AG04449 (cell line): ENCODE results near the gene ABI3.

ENCODE experiments used
- CTCF ChIA-PET: fragments of 350-600 bp; formaldehyde crosslinking; extraction: SDS; loops from one replicate; lab custom pipeline; 2021; ENCODE audit warnings: antibody characterized with exemption; lab: Yijun Ruan, JAX
- POLR2A ChIA-PET: fragments of 400-600, 350-600 bp; formaldehyde crosslinking; extraction: SDS; loops from one replicate; lab custom pipeline; 2020; ENCODE audit warnings: antibody characterized with exemption, inconsistent platforms; lab: Yijun Ruan, JAX
- DNase-seq: peaks from one replicate; pipeline ENCODE4 v3.0.0-alpha.2; 2010; ENCODE audit warnings: low read depth, low spot score
- H3K4me3 ChIP-seq: 2 replicates; pipeline ENCODE4 v1.5.1; 2011; ENCODE audit warnings: low read depth, mild to moderate bottlenecking, control low read depth, low read length
- CTCF ChIP-seq: IDR thresholded peaks from one replicate; pipeline ENCODE4 v1.5.1; 2011; ENCODE audit warnings: mild to moderate bottlenecking, moderate library complexity, low read length, control low read depth, inconsistent platforms; ENCODE audit not compliant: insufficient read depth; ENCODE audit errors: missing control alignments

Gene ABI3

GRCh38 chr17:49223168-49223516 lies 12.6 kb downstream of the ABI3 start:
- CTCF ChIA-PET: interaction anchor here (1.0 to 2.5 kb wide), 9 partner anchors 7 to 42 kb away, joined by 3 to 19 read pairs (median 7); partner anchors contain the start of gene PHOSPHO1
- no peak overlapping the region for H3K4me3 ChIP-seq

DNA sequence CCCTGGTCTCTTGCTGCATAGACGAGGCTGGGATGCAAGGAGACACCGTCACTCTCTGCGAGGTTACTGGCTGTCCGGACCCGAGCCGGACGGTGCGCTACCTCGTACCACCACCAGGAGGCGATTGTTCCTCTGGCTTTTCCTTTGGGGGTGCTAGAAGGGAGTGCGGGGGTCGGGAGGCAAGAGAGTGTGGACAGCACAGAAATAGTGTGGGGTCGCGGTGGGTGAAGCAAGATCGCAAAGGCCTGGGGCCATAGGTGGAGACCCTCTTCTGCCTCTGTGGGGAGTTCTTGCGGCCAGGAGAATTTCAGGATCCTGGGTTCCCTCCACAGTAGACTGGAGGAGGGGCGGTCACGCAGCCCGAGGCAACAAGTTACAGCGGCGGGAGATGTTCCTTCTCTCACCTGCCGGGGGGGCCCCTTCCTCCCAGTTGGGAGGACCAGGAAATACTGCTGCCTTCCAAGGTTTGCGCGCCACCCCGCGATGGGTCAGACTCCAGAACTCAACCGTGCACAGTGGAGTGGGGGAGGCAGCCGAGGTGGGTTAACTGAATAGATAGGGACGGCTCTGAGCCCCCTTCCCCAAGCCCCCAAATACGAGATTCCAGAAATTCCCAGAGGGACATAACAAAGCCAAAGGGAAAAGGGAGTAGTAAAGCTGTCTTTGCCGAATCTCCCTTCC lies 13.2 kb downstream of the ABI3 start:
- CTCF ChIA-PET: interaction anchor here (0.7 to 8.9 kb wide), 13 partner anchors 12 to 334 kb away, joined by 3 to 165 read pairs (median 4); partner anchors contain the start of genes ABI3 and GNGT2
- no peak overlapping the region for H3K4me3 ChIP-seq
- no peak for DNase-seq
- POLR2A ChIA-PET: no interaction called here
- peak; percentile 90 for TF ChIP-seq CTCF

More at GRCh38 chr17:49223168-49223516, 12.6 kb downstream of the ABI3 start:
- POLR2A ChIA-PET: no interaction called here
- DNase-seq: no peak
- TF ChIP-seq CTCF: no peak

- H3K4me3 ChIP-seq: no peak overlapping the region
- ChIA-PET POLR2A (no interaction called here), CTCF (interaction anchor here (0.7 to 8.9 kb wide), 12 partner anchors 12 to 333 kb away, joined by 3 to 165 read pairs (median 4); partner anchors contain the start of genes ABI3 and GNGT2)
- TF ChIP-seq CTCF: no peak
- DNase-seq: no peak
Observed at GRCh38 chr17:49224198-49224996, 13.9 kb downstream of the ABI3 start.

DNA sequence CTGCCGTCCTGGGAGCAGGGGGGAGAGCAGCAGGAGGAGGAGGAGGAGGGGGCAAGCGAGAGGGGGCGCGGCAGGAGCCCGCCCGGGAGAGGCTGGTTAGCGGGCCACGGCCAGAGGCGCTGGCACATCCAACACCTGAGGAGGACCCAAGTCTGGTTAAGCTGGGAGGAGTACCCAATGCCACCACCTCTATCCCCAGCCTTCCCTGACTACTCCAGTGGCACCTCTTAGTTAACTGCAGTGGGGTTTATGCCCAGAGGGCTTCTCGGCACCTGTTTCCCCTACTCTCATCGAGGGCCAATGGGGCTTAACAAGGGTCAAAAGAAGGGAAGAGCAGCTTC lies 14.5 kb downstream of the ABI3 start:
- TF ChIP-seq CTCF: no peak
- ChIA-PET POLR2A (no interaction called here), CTCF (interaction anchor here (0.8 to 8.9 kb wide), 9 partner anchors 12 to 332 kb away, joined by 3 to 165 read pairs (median 3); partner anchors contain the start of genes ABI3 and GNGT2)
- no peak for DNase-seq
- no peak overlapping the region for H3K4me3 ChIP-seq

DNA sequence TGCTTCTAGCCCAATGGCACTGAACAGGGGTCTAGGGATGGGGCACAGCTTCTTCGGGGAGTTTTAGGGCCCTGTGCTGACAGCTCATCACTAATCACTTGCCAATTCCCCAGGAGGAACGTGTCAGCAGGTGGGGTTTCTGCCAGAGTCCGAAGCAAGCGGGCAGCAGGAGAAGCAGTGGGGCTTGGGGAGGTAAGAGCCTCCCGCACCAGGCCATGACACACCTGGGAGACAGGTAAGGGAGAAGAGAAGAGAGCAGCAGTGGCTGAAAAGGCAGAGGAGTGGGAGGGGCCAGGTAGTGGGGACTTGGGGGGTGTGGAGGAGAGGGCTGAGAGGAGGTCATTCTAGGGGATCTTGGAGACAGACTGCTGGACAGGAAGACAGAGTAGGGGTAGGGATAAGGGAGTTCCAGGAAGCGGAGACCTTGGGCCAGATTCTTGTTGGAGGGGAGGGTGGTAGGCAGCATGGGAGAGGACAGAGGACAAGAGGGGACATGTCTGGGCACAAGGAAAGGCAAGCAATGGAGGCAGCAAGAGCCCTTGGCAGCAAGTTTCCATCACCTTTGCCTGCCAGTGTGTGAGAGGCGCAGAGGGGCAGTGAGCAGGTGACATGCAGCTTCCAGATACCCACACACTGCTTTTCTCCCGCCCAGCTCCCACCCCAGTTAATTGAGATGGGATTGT lies 15.2 kb downstream of the ABI3 start:
- H3K4me3 ChIP-seq: no peak overlapping the region
- POLR2A ChIA-PET: no interaction called here
- CTCF ChIA-PET: interaction anchor here (0.7 to 8.9 kb wide), 11 partner anchors 8 to 219 kb away, joined by 3 to 165 read pairs (median 12); partner anchors contain the start of genes ABI3 and GNGT2
- no peak for DNase-seq
- no peak for TF ChIP-seq CTCF
